OCI-LY1 (cell line): ENCODE results near the gene TMEFF2.

Experiments
- H2AFZ ChIP-seq: fragments of 200-600 bp; sonication (generic), shearing (Covaris generic); 2 replicates; pipeline ENCODE4 v1.6.0; 2014; ENCODE audit warnings: antibody characterized with exemption, mild to moderate bottlenecking, low read length
- H3F3A ChIP-seq: fragments of 200-600 bp; sonication (generic), shearing (Covaris generic); 2 replicates; pipeline ENCODE4 v1.6.0; 2014; ENCODE audit warnings: mild to moderate bottlenecking, antibody characterized with exemption, low read length, moderate library complexity; ENCODE audit not compliant: insufficient read depth
- H3K27ac ChIP-seq: fragments of 200-600 bp; sonication (generic); 2 replicates; pipeline ENCODE4 v1.5.1; 2014; ENCODE audit warnings: low read length, mixed run types, mild to moderate bottlenecking, low read depth; ENCODE audit not compliant: poor library complexity, severe bottlenecking
- H3K27me3 ChIP-seq: fragments of 200-600 bp; sonication (generic); 2 replicates; pipeline ENCODE4 v1.6.0; 2014; ENCODE audit warnings: antibody characterized with exemption, mild to moderate bottlenecking, low read length, moderate library complexity; ENCODE audit not compliant: insufficient read depth
- H3K36me3 ChIP-seq: fragments of 200-600 bp; sonication (generic); 2 replicates; pipeline ENCODE4 v1.6.1; 2014; ENCODE audit warnings: mild to moderate bottlenecking, antibody characterized with exemption, low read length, moderate library complexity, mixed read lengths; ENCODE audit not compliant: insufficient read depth
- H3K4me1 ChIP-seq: fragments of 200-600 bp; sonication (generic); 2 replicates; pipeline ENCODE4 v1.5.1; 2014; ENCODE audit warnings: mild to moderate bottlenecking, low read length, moderate library complexity; ENCODE audit not compliant: insufficient read depth, severe bottlenecking
- H3K4me2 ChIP-seq: fragments of 200-600 bp; sonication (generic), shearing (Covaris generic); 2 replicates; pipeline ENCODE4 v1.6.1; 2014; ENCODE audit warnings: low read length
- H3K4me3 ChIP-seq: fragments of 200-600 bp; sonication (generic); 2 replicates; pipeline ENCODE4 v1.5.1; 2014; ENCODE audit warnings: low read length, low read depth, mild to moderate bottlenecking, mixed read lengths; ENCODE audit not compliant: poor library complexity, severe bottlenecking
- H3K79me2 ChIP-seq: fragments of 200-600 bp; shearing (Covaris generic); 2 replicates; pipeline ENCODE4 v1.6.1; 2016; ENCODE audit warnings: mixed run types, low read length, mixed read lengths; ENCODE audit not compliant: insufficient read depth
- H3K9ac ChIP-seq: fragments of 200-600 bp; sonication (generic), shearing (Covaris generic); 2 replicates; pipeline ENCODE4 v1.6.1; 2014; ENCODE audit warnings: mild to moderate bottlenecking, low read length, mixed read lengths
- H3K9me2 ChIP-seq: fragments of 200-600 bp; sonication (generic), shearing (Covaris generic); 2 replicates; pipeline ENCODE4 v1.6.1; 2014; ENCODE audit warnings: low read depth, mild to moderate bottlenecking, low read length, mixed read lengths
- H3K9me3 ChIP-seq: fragments of 200-600 bp; shearing (Covaris generic); 2 replicates; pipeline ENCODE4 v1.6.1; 2014; ENCODE audit warnings: low read length, mixed read lengths
- H4K20me1 ChIP-seq: fragments of 200-600 bp; sonication (generic), shearing (Covaris generic); 2 replicates; pipeline ENCODE4 v1.6.0; 2016; ENCODE audit warnings: mild to moderate bottlenecking, low read length; ENCODE audit not compliant: insufficient read depth
- CTCF ChIP-seq: fragments of 200-600 bp; sonication (generic), shearing (Covaris generic); IDR thresholded peaks from 2 replicates; pipeline ENCODE4 v1.5.1; 2017; ENCODE audit warnings: mild to moderate bottlenecking, antibody characterized with exemption, low read length, moderate library complexity, mixed read lengths
- EZH2 ChIP-seq: fragments of 200-600 bp; sonication (generic), shearing (Covaris generic); IDR thresholded peaks from 2 replicates; pipeline ENCODE4 v1.8.0; 2017; ENCODE audit warnings: borderline replicate concordance, mixed run types, mild to moderate bottlenecking, antibody characterized with exemption, low read length, moderate library complexity, mixed read lengths

Gene TMEFF2

GRCh38 chr2:192148241-192148619, 46.5 kb downstream of the TMEFF2 start:
- H3K4me1 ChIP-seq, result no peaks in the 10 kb centered on the region
- H3K4me3 ChIP-seq, result no peak overlapping the region
- H3K9me2 ChIP-seq, result no peaks in the 10 kb centered on the region
- no peak overlapping the region for H3K27ac ChIP-seq
- H3K9me3 ChIP-seq, result no peaks in the 10 kb centered on the region
- TF ChIP-seq CTCF, result no peak
- no peak for TF ChIP-seq EZH2
- no peaks in the 10 kb centered on the region for H3K36me3 ChIP-seq
- H2AFZ ChIP-seq, result no peak overlapping the region
- H3K4me2 ChIP-seq, result no peak overlapping the region
- H3K27me3 ChIP-seq, result no peaks in the 10 kb centered on the region
- no peaks in the 10 kb centered on the region for H4K20me1 ChIP-seq
- no peak overlapping the region for H3K9ac ChIP-seq
- H3F3A ChIP-seq, result no peaks in the 10 kb centered on the region
- no peaks in the 10 kb centered on the region for H3K79me2 ChIP-seq

- TF ChIP-seq EZH2 (no peak), CTCF (no peak)
- Histone ChIP-seq H3K9me3 (no peaks in the 10 kb centered on the region), H3K4me3 (no peak overlapping the region), H3F3A (no peaks in the 10 kb centered on the region), H3K27me3 (no peaks in the 10 kb centered on the region), H2AFZ (no peak overlapping the region), H4K20me1 (no peaks in the 10 kb centered on the region), H3K36me3 (no peaks in the 10 kb centered on the region), H3K79me2 (no peaks in the 10 kb centered on the region), H3K27ac (no peak overlapping the region), H3K4me1 (no peaks in the 10 kb centered on the region), H3K9ac (no peak overlapping the region), H3K4me2 (no peak overlapping the region), H3K9me2 (no peaks in the 10 kb centered on the region)
Observed at GRCh38 chr2:192146069-192147015, 48.4 kb downstream of the TMEFF2 start.

- no peak overlapping the region for H3K4me3 ChIP-seq
Observed at GRCh38 chr2:192145496-192145895, 49.2 kb downstream of the TMEFF2 start.

More at GRCh38 chr2:192145496-192145895, 49.2 kb downstream of the TMEFF2 start:
- Histone ChIP-seq H3K9me2 (no peaks in the 10 kb centered on the region), H3F3A (no peaks in the 10 kb centered on the region), H3K9ac (no peak overlapping the region), H3K4me1 (no peaks in the 10 kb centered on the region), H3K36me3 (no peaks in the 10 kb centered on the region), H2AFZ (no peak overlapping the region), H4K20me1 (no peaks in the 10 kb centered on the region), H3K9me3 (no peaks in the 10 kb centered on the region), H3K79me2 (no peaks in the 10 kb centered on the region), H3K4me2 (no peak overlapping the region), H3K27me3 (no peaks in the 10 kb centered on the region), H3K27ac (no peak overlapping the region)
- TF ChIP-seq CTCF (no peak), EZH2 (no peak)
